ENCODE data around the gene TIFAB.

Gene TIFAB

GRCh38 chr5:135455876-135456237 is 3.7 kb upstream of the TIFAB start:
- Histone ChIP-seq H3K79me1 (ENCODE audit: low read length) (no peaks in the 10 kb centered on the region), H4K91ac (ENCODE audit: low read depth, low read length) (no peak overlapping the region), H4K12ac (ENCODE audit: low read depth, low read length) (no peak overlapping the region), H2BK12ac (ENCODE audit: low read length) (no peak overlapping the region), H3K27me3 (ENCODE audit: insufficient read depth, low read length) (no peaks in the 10 kb centered on the region), H3K27ac (ENCODE audit: low read depth, low read length) (no peak overlapping the region), H3K4me1 (ENCODE audit: control insufficient read depth in 1 of 2, insufficient read depth in 2 of 2, low read length in 2 of 2) (no peaks in the 10 kb centered on the region), H3K4ac (ENCODE audit: low read depth, low read length) (no peak overlapping the region), H3K79me2 (ENCODE audit: control insufficient read depth, insufficient read depth, low read length, poor library complexity) (no peaks in the 10 kb centered on the region), H2AK5ac (ENCODE audit: low read length) (no peak overlapping the region), H3K23ac (ENCODE audit: low read length) (no peak overlapping the region), H3K9me3 (ENCODE audit: insufficient read depth, low read depth, low read length) (no peaks in the 10 kb centered on the region), H3K36me3 (ENCODE audit: control insufficient read depth in 1 of 2, insufficient read depth in 2 of 2, low read length in 2 of 2) (no peaks in the 10 kb centered on the region), H3K18ac (ENCODE audit: low read length) (no peak overlapping the region), H3K4me2 (ENCODE audit: low read length) (no peak overlapping the region), H2BK5ac (ENCODE audit: low read depth, low read length, poor library complexity) (no peak overlapping the region), H2BK120ac (ENCODE audit: insufficient read depth, low read length, poor library complexity) (no peak overlapping the region), H3K9ac (ENCODE audit: low read length) (no peak overlapping the region), H3K4me3 (ENCODE audit: low read depth, low read length) (no peak overlapping the region), H2AFZ (ENCODE audit: insufficient read depth, low read length, poor library complexity) (no peak overlapping the region), H3K14ac (ENCODE audit: low read length) (no peak overlapping the region), H4K8ac (ENCODE audit: low read depth, low read length) (no peak overlapping the region)
- DNase-seq: no peak
- no CpG with 5 or more reads among the region's 4 CpGs for WGBS (ENCODE audit: extremely low coverage, insufficient coverage, insufficient read length)

- Histone ChIP-seq H3K14ac (ENCODE audit: low read length) (no peak overlapping the region), H2AK5ac (ENCODE audit: low read length) (no peak overlapping the region), H2AFZ (ENCODE audit: insufficient read depth, low read length, poor library complexity) (no peak overlapping the region), H3K23ac (ENCODE audit: low read length) (no peak overlapping the region), H3K4me3 (ENCODE audit: low read depth, low read length) (no peak overlapping the region), H3K27ac (ENCODE audit: low read depth, low read length) (no peak overlapping the region), H2BK12ac (ENCODE audit: low read length) (no peak overlapping the region), H4K8ac (ENCODE audit: low read depth, low read length) (no peak overlapping the region), H3K18ac (ENCODE audit: low read length) (no peak overlapping the region), H3K4me2 (ENCODE audit: low read length) (no peak overlapping the region), H3K4me1 (ENCODE audit: control insufficient read depth in 1 of 2, insufficient read depth in 2 of 2, low read length in 2 of 2) (no peaks in the 10 kb centered on the region), H3K27me3 (ENCODE audit: insufficient read depth, low read length) (no peaks in the 10 kb centered on the region), H3K4ac (ENCODE audit: low read depth, low read length) (no peak overlapping the region), H2BK5ac (ENCODE audit: low read depth, low read length, poor library complexity) (no peak overlapping the region), H3K79me1 (ENCODE audit: low read length) (no peaks in the 10 kb centered on the region), H3K79me2 (ENCODE audit: control insufficient read depth, insufficient read depth, low read length, poor library complexity) (no peaks in the 10 kb centered on the region), H3K36me3 (ENCODE audit: control insufficient read depth in 1 of 2, insufficient read depth in 2 of 2, low read length in 2 of 2) (no peaks in the 10 kb centered on the region), H2BK120ac (ENCODE audit: insufficient read depth, low read length, poor library complexity) (no peak overlapping the region), H4K12ac (ENCODE audit: low read depth, low read length) (no peak overlapping the region), H4K91ac (ENCODE audit: low read depth, low read length) (no peak overlapping the region), H3K9me3 (ENCODE audit: insufficient read depth, low read depth, low read length) (no peaks in the 10 kb centered on the region), H3K9ac (ENCODE audit: low read length) (no peak overlapping the region)
- DNase-seq: no peak
- no CpG with 5 or more reads among the region's 3 CpGs for WGBS (ENCODE audit: extremely low coverage, insufficient coverage, insufficient read length)
Observed at GRCh38 chr5:135454946-135455345, 2.8 kb upstream of the TIFAB start.

DNA sequence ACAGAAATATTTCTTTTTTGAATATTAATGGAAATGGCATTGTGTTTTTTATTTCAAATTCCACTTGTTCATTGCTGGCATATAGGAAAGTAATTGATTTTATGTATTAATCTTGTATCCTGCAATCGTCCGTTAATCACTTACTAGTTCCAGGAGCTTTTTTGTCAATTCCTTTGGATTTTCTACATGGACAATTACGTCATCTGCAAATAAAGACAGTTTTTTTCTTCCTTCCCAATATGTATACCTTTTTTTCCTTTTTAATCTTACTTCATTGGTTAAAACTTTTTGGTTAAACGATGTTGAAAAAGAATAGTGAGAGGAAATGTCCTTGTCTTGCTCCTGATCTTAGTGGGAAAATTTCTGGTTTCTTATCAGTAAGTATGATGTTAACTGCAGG is 1.5 kb upstream of the TIFAB start:
- Histone ChIP-seq H2AFZ (ENCODE audit: insufficient read depth, low read length, poor library complexity) (no peak overlapping the region), H3K79me2 (ENCODE audit: control insufficient read depth, insufficient read depth, low read length, poor library complexity) (no peaks in the 10 kb centered on the region), H2BK12ac (ENCODE audit: low read length) (no peak overlapping the region), H3K14ac (ENCODE audit: low read length) (no peak overlapping the region), H3K4me1 (ENCODE audit: control insufficient read depth in 1 of 2, insufficient read depth in 2 of 2, low read length in 2 of 2) (peaks cover 0 to under 1% of the 10 kb centered on the region in 2 experiments), H4K12ac (ENCODE audit: low read depth, low read length) (no peak overlapping the region), H3K4me2 (ENCODE audit: low read length) (no peak overlapping the region), H3K36me3 (ENCODE audit: control insufficient read depth in 1 of 2, insufficient read depth in 2 of 2, low read length in 2 of 2) (no peaks in the 10 kb centered on the region), H4K91ac (ENCODE audit: low read depth, low read length) (no peak overlapping the region), H3K23ac (ENCODE audit: low read length) (no peak overlapping the region), H2BK120ac (ENCODE audit: insufficient read depth, low read length, poor library complexity) (no peak overlapping the region), H3K9ac (ENCODE audit: low read length) (no peak overlapping the region), H3K9me3 (ENCODE audit: insufficient read depth, low read depth, low read length) (no peaks in the 10 kb centered on the region), H2AK5ac (ENCODE audit: low read length) (no peak overlapping the region), H3K18ac (ENCODE audit: low read length) (no peak overlapping the region), H2BK5ac (ENCODE audit: low read depth, low read length, poor library complexity) (no peak overlapping the region), H3K4me3 (ENCODE audit: low read depth, low read length) (no peak overlapping the region), H3K27me3 (ENCODE audit: insufficient read depth, low read length) (no peaks in the 10 kb centered on the region), H3K4ac (ENCODE audit: low read depth, low read length) (no peak overlapping the region), H4K8ac (ENCODE audit: low read depth, low read length) (no peak overlapping the region), H3K79me1 (ENCODE audit: low read length) (no peaks in the 10 kb centered on the region), H3K27ac (ENCODE audit: low read depth, low read length) (no peak overlapping the region)
- WGBS (ENCODE audit: extremely low coverage, insufficient coverage, insufficient read length): no CpG with 5 or more reads among the region's 4 CpGs
- no peak for DNase-seq

- Histone ChIP-seq H3K79me2 (ENCODE audit: control insufficient read depth, insufficient read depth, low read length, poor library complexity) (no peaks in the 10 kb centered on the region), H3K9me3 (ENCODE audit: insufficient read depth, low read depth, low read length) (no peaks in the 10 kb centered on the region), H2AK5ac (ENCODE audit: low read length) (no peak overlapping the region), H3K14ac (ENCODE audit: low read length) (no peak overlapping the region), H3K4me1 (ENCODE audit: control insufficient read depth in 1 of 2, insufficient read depth in 2 of 2, low read length in 2 of 2) (peaks cover 5 to 10% of the 10 kb centered on the region in 2 experiments), H3K4me2 (ENCODE audit: low read length) (no peak overlapping the region), H2BK12ac (ENCODE audit: low read length) (no peak overlapping the region), H4K12ac (ENCODE audit: low read depth, low read length) (no peak overlapping the region), H3K4me3 (ENCODE audit: low read depth, low read length) (no peak overlapping the region), H3K23ac (ENCODE audit: low read length) (no peak overlapping the region), H4K8ac (ENCODE audit: low read depth, low read length) (no peak overlapping the region), H3K36me3 (ENCODE audit: control insufficient read depth in 1 of 2, insufficient read depth in 2 of 2, low read length in 2 of 2) (no peaks in the 10 kb centered on the region), H4K91ac (ENCODE audit: low read depth, low read length) (no peak overlapping the region), H3K27me3 (ENCODE audit: insufficient read depth, low read length) (no peaks in the 10 kb centered on the region), H2AFZ (ENCODE audit: insufficient read depth, low read length, poor library complexity) (no peak overlapping the region), H2BK5ac (ENCODE audit: low read depth, low read length, poor library complexity) (no peak overlapping the region), H3K79me1 (ENCODE audit: low read length) (no peaks in the 10 kb centered on the region), H3K4ac (ENCODE audit: low read depth, low read length) (no peak overlapping the region), H2BK120ac (ENCODE audit: insufficient read depth, low read length, poor library complexity) (no peak overlapping the region), H3K27ac (ENCODE audit: low read depth, low read length) (no peak overlapping the region), H3K9ac (ENCODE audit: low read length) (no peak overlapping the region), H3K18ac (ENCODE audit: low read length) (no peak overlapping the region)
- no CpG with 5 or more reads among the region's 17 CpGs for WGBS (ENCODE audit: extremely low coverage, insufficient coverage, insufficient read length)
- DNase-seq: no peak
Observed at GRCh38 chr5:135451581-135452320, 400 bp downstream of the TIFAB start.
